Thoracic aorta (tissue), 2 donors: ENCODE measurements around the gene GMIP. TPM values are rescaled to one million over a fixed set of nuclear protein-coding genes. Genes with fewer than 3 reads are reported as not detected.
A peak's percentile ranks its signal among the peaks of the same experiment; 100 is the strongest.

ENCODE experiments used
- ATAC-seq: fragments of 150-250 bp; one replicate; pipeline ENCODE4 v1.8.0; 2017; ENCODE audit warnings: low read depth; ENCODE audit not compliant: insufficient number of reproducible peaks, low FRiP score
- DNase-seq: peaks from one replicate; pipeline ENCODE4 v3.0.0-alpha.2; 2020; ENCODE audit warnings: low spot score
- H3K27ac ChIP-seq, 2 donors: fragments of 200-600 bp; sonication (generic); 1 replicate in 1 of 2; 2 replicates in 1 of 2; pipeline ENCODE4 v1.5.1; 2016; ENCODE audit warnings: mild to moderate bottlenecking in 2 of 2, moderate library complexity in 2 of 2
- H3K27me3 ChIP-seq: fragments of 200-600 bp; sonication (generic); replicated peaks from 2 replicates; pipeline ENCODE4 v1.6.0; 2016; ENCODE audit warnings: mild to moderate bottlenecking; ENCODE audit not compliant: insufficient read depth
- H3K36me3 ChIP-seq: fragments of 200-600 bp; sonication (generic); one replicate; pipeline ENCODE4 v1.5.1; 2016
- H3K4me1 ChIP-seq, 2 donors: fragments of 200-600 bp; sonication (generic); 1 replicate in 1 of 2; 2 replicates in 1 of 2; pipeline versions ENCODE4 v1.5.1 to v1.6.0; 2016; ENCODE audit warnings: low read depth in 2 of 2, mild to moderate bottlenecking in 1 of 2; ENCODE audit not compliant: control insufficient read depth in 1 of 2
- H3K4me3 ChIP-seq: fragments of 200-600 bp; sonication (generic); 2 replicates; pipeline ENCODE4 v1.5.1; 2016; ENCODE audit warnings: mild to moderate bottlenecking
- H3K9me3 ChIP-seq: fragments of 200-600 bp; sonication (generic); 2 replicates; pipeline ENCODE4 v1.5.1; 2016
- CTCF ChIP-seq: fragments of 200-600 bp; sonication (generic); IDR thresholded peaks from one replicate; pipeline ENCODE4 v1.5.1; 2019; ENCODE audit warnings: antibody characterized with exemption
- total RNA-seq, 2 donors: library from RNA; depleted of rRNA; stranded (reverse); fragments of >200 nt; gene quantifications; one replicate each; pipeline versions ENCODE4 v1.1.0 to v1.2.3, GENCODE V29; 2016

The GMIP gene
- total RNA-seq, 2 donors from 2014 or later = 12.5 to 13.1 TPM

DNA sequence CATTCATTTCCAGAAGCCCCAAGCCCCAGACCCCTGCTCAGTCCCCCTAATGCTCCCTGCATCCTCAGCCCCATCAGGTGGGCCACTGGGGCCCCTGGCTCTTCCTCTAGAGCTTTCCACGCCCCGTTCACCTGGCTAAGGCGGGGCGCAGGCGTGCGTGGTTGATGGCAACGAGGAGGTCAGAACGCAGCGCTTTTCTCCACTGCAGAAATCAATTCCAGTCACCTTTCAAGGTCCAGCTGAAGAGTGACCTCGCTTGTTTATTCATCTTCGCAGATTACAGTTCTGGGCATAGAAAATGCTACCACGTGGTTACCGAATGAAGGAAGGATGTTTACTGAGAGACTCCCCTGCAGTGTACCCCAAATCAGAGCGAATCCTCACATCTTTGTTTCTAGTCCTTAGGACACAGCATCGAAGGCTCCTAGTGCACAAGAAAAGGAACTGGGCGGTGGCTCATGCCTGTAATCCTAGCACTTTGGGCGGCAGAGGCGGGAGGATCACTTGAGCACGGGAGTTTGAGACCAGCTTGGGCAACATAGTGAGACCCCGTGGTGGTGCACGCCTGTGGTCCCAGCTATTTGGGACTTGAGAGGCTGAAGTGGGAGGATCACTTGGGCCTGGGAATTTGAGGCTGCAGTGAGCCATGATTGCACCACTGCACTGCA is 24.1 kb downstream of the GMIP start:
- DNase-seq (no peak), ATAC-seq (no peak)
- no peak for TF ChIP-seq CTCF
- H3K27me3 ChIP-seq = peaks cover 5% of the 10 kb centered on the region
- H3K4me1 ChIP-seq = no peaks in the 10 kb centered on the region
- H3K4me3 ChIP-seq = no peak overlapping the region
- H3K36me3 ChIP-seq = no peaks in the 10 kb centered on the region
- H3K9me3 ChIP-seq = no peaks in the 10 kb centered on the region
- no peak overlapping the region for H3K27ac ChIP-seq

DNA sequence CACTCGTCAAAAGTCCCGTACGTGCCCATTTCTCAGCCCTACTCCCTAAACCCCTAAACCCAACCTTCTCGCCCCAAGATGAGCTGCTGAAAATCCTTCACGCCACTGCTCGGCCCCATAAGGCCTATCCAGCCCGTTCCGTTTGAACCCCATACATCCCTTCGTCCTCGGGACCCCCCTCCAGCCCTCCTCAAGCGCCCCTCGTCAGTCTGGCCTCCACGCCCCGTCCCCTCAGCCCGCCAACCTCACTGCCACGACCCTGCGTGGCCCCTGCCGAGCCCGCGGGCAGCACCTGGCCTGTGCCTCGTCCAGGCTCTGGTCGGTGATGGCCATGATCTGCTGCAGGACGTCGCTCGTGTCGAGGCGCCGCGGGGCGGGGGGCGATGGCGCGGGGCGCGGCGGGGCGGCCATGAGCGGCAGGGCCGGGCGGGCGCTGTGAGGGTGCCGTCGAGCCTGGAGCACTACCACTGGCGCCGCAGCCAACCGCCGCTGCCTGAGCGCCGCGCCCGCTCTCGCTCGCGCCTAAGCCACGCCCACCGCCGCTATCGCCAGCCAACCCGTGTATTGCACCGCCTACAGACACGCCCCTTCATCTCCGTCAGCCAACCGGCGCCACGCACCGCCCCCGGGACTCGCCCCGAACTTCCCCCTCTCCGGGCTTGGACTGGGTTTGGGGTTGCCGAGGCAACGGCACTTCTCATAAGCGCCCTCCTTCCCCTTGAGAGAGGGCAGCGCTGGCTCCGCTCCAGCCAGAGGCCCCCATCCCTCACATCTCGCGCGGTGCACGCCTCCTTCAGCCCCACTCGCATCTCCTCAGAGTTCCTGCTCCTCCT is 25.0 kb downstream of the GMIP start, which contains the start of gene PBX4:
PBX4 (minus strand) TSS at position 469 of the 833 bp plus-strand sequence; CDS start at position 411, 58 bp downstream.
- H3K4me3 ChIP-seq = peak within 1 kb of the TSS; percentile 67
- H3K27ac ChIP-seq = no peak within 1 kb of the TSS
- H3K27me3 ChIP-seq = peaks cover 5% of the 10 kb centered on the region

GRCh38 chr19:19615086-19615485 is 28.4 kb downstream of the GMIP start:
- DNase-seq (no peak), ATAC-seq (no peak)
- no peak overlapping the region for H3K4me3 ChIP-seq
- H3K27ac ChIP-seq = no peak overlapping the region
- H3K4me1 ChIP-seq = no peaks in the 10 kb centered on the region
- H3K36me3 ChIP-seq = no peaks in the 10 kb centered on the region
- TF ChIP-seq CTCF = no peak
- H3K9me3 ChIP-seq = no peaks in the 10 kb centered on the region
- peaks cover 5% of the 10 kb centered on the region for H3K27me3 ChIP-seq

More for the DNA sequence above, 25.0 kb downstream of the GMIP start, which contains the start of gene PBX4:
- TF ChIP-seq CTCF = no peak
- DNase-seq (peak; percentile 56), ATAC-seq (peak; percentile 44)
- Histone ChIP-seq H3K4me1 (no peaks in the 10 kb centered on the region), H3K9me3 (no peaks in the 10 kb centered on the region), H3K36me3 (no peaks in the 10 kb centered on the region)

GRCh38 chr19:19613506-19613905 is 30.0 kb downstream of the GMIP start:
- Histone ChIP-seq H3K27me3 (peaks cover 5% of the 10 kb centered on the region), H3K4me3 (no peak overlapping the region), H3K9me3 (no peaks in the 10 kb centered on the region), H3K4me1 (no peaks in the 10 kb centered on the region), H3K27ac (no peak overlapping the region), H3K36me3 (no peaks in the 10 kb centered on the region)
- DNase-seq (no peak), ATAC-seq (no peak)
- no peak for TF ChIP-seq CTCF
